NCI-H524 (cell line): ENCODE results near the gene PRPH2.
"Not testable (repeated sequence)": the region's sequence is repeated elsewhere in the genome, so short reads cannot be mapped to it uniquely, and the experiment has no call there.

Experiments used
- DNase-seq, 2 experiments: peaks; one replicate each; lab custom pipeline; 2025; lab: John Stamatoyannopoulos, UW

PRPH2 gene

DNA sequence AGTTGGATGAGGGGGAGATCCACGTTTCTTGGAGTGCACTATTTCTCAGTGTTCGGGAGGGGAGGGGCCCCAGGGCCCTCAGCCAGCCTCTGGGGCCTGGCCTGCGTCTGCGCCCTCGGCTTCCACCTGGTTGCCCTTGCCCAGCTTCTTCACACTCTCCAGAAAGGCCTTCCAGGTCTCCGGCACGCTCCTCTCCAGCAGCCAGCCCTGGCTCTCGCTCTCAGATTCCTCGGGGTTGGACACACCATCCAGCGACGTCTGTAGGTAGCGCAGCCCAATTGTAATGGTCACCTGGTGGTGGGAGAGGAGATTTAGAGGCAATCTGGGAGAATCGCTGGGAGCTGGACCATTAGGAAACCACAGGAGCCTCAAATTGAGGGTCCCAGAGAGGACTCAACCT is 24.2 kb downstream of the PRPH2 start:
- no peak for DNase-seq

DNA sequence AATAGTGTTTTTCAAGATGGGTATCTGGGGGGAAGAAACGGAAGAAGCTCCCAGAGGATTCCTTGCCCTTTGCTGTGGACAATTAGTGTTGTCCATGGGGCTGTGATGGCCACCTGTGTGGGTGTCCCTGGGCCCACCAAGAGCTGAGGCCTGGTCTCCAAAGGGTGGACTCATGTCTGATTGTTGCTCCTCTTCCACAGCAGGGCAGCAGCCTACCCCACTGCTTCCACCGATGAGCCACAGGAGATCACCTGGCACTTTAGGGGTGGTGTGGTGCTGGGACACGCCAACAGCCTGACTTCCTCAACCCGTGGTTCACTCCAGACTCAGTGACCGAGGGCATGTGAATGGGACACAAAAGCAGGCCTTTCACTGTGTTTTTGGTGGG is 25.1 kb downstream of the PRPH2 start:
- no peak for DNase-seq

DNA sequence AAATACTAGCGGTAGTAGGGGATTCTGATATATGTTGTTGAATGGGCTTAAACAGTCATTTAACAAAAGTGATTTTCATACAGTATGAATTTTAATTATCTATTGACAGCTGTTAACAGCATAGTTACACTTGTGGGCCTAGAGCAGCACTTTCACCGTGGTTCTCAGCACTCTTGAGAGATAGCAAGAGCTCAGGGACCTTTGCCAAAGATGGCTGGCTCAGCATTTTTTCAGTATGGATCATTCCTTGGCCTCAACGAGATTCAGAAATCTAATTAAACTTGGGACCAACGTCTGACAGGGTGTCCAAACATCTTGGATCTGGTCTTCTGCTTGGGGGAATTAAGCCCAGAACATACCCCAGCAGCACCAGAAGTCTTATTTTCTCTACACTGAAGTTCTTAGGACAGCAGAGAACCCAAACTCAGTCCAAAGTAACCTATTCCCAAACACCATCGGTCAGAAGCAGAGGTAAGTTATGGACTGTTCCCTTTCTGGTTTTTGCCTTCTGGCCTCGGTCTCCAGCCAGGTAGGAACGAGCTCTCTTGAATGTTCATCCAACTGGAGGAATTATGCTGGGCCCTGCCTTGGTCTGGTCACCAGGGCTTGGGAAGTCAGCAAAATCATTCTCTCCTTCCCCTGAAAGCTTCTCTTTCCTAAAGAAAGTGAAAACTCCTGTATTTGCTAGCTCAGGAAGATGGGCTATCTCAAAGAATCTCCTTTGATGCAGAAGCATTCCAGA is 25.7 kb downstream of the PRPH2 start:
- DNase-seq: no peak

- DNase-seq: no peak
Measured at GRCh38 chr6:42694586-42694985, 27.8 kb downstream of the PRPH2 start.

- no peak for DNase-seq
Measured at GRCh38 chr6:42693725-42694323, 28.6 kb downstream of the PRPH2 start.

GRCh38 chr6:42692137-42692911 is 30.1 kb downstream of the PRPH2 start:
- no peak for DNase-seq

DNA sequence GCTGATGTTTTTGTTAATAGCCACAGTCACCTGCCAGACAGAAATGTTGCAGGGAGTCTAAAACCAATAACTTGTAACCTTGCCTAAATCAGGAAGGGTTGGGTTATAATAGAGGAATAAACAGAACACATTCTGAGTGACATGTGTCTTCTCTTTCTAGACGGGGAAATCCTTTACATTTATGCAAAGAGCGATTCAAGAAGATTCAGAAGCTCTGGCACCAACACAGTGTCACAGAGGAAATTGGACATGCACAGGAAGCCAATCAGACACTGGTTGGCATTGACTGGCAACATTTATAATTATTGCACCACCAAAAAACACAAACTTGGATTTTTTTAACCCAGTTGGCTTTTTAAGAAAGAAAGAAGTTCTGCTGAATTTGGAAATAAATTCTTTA is 31.5 kb downstream of the PRPH2 start:
- no peak for DNase-seq

- peak; percentile 58 to 90 for DNase-seq
Measured at GRCh38 chr6:42690151-42690702, 32.2 kb downstream of the PRPH2 start.

DNA sequence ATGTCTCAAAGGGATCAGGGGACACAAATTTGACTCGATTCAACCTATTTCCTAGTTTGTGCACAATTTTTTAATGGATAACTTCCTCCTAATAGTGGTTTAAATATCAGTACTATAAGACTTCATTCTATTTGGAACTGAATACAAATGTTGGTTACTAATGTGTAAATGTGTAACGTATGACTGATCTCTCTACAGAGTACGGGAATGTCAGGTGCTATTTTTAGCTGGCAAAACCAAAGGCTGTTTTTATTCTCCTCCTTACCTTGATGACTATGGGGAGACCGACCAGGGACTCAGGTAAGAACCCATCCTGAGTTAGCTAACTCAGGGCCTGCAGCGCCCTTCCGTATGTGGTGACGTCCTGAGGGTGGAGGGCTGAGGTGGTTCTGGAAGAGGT is 33.0 kb downstream of the PRPH2 start:
- no peak for DNase-seq

DNA sequence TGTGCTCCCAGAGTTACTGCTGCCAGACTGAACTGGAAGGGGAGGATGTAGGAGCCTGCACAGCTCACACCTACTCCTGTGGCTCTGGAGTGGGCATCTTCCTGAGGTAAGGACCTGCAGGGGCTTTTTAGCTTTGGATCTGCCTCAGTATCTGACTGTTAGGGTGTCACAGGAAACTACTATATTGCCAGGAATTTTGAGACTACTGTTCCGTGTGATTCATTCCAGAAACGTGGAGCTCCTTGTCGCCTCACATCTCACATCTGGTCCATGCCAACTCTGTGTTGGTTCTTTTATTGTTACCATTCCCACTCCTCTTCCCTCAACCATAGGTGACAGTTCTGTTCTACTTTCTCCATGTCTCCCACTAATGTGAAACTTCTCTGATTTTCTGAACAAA is 34.1 kb downstream of the PRPH2 start:
- no peak for DNase-seq

DNA sequence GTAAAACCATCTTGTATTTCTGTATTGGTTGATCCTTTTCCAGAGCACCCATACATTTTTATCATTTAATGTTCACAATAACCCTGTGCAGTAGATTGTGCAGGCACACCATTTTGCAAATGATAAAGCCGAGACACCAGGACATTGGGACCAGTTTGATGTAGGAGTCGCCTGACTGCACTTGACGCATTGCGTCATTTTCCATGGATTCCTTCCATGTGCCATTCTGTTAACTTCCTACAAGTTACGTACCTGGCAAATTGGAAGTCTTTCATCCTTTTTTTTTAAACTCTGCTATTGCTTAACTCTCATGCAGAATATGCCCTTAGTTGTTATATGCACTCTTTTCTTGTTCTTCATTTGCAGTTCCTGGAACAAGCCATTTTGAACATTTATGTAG is 43.0 kb downstream of the PRPH2 start:
- no peak for DNase-seq

DNA sequence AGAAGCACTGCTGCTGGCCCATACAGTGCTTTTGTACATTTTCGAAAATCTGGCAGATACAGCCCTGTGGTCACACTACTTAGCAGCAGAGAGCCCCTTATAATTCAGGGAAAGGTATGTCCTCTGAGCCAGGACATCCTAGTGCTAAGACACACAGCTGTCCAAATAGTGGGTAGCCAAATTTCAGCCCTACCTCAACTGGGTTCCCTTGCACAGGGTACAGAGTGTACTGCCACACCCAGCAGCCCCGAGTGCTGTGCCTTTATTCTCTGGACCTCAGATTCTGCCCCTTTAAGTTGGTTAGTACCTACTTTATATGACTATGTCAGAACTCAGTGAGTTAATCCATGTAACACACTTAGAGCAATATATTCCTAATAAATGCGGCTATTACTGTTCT is 47.6 kb downstream of the PRPH2 start:
- no peak for DNase-seq

DNA sequence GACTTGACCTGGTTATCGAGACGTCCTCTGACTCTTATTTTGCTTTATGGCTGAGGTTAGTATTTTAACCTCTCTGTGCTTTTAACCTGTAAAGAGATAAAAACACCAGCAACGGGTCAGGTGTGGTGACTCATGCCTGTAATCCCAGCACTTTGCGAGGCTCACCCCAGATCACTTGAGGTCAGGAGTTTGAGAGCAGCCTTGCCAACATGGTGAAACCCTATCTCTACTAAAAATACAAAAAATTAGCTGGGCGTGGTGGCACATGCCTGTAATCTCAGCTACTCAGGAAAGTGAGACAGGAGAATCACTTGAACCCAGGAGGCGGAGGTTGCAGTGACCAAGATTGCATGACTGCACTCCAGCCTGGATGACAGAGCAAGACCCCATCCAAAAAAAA is 48.0 kb downstream of the PRPH2 start:
- DNase-seq: not testable (repeated sequence)

DNA sequence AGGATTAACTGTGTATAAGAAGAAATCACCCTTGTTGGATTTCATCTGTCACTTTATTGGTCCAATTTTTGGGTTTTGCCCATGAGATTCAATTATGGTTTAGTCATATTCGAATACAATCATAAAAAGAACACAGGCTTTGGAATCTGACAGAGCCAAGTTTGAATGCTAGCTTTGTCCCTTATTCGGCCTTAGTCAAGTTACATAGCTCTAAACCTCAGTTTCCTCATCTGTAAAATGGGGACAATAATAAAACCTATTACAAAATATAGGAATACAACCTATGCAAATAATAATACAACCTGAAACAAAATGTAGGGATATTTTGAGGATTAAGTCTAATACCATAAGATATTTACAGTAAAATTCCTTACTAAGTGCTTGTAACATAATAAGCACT is 57.7 kb downstream of the PRPH2 start:
- no peak for DNase-seq

DNA sequence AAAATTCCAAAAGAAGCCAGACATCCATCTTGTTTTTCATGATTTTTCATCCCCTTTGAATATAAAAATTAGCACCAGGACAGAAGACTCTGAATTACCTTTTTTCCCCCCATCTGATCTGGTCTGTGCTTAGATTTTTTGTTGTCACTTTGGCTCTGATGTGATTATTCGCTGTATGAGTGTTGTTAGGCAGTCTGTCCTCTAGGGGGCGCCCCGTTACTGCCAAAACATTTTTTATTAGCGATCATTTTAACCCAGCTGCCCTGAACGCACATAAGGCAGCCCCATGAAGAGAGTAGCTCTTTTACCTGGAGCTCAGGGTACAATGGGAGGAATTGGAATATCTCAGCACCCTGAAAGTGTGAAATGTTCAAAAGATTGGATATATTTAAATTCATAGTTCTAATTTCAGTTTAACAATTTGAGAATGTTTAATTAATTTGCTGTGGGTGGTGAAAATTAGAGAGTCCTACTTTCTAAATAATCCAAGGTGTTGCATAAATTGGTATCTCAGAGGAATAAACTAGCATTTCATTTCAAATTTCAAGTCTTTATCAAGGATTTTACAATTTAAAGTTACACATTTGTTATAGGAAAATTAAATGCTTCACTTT is 60.8 kb downstream of the PRPH2 start:
- peak; percentile 48 to 74 for DNase-seq

- no peak for DNase-seq
Measured at GRCh38 chr6:42659806-42660205, 62.6 kb downstream of the PRPH2 start.

DNA sequence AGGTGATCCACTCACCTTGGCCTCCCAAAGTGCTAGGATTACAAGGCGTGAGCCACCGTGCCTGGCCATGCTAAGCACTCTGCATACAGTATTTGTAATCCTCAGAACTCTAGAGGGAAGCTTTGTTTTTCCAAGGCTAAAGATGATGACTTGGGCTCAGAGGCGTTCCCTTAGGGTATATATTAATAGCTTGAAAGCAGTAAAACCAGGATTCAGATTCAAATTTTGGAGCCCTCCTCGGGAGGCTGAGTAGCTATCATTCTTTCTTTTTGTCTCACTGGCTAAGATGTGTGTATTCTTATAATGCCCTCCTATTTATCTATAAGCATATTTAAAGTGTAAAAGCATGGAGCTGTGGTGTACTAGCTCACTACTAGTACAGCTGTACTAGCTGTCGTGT is 68.5 kb downstream of the PRPH2 start:
- no peak for DNase-seq

DNA sequence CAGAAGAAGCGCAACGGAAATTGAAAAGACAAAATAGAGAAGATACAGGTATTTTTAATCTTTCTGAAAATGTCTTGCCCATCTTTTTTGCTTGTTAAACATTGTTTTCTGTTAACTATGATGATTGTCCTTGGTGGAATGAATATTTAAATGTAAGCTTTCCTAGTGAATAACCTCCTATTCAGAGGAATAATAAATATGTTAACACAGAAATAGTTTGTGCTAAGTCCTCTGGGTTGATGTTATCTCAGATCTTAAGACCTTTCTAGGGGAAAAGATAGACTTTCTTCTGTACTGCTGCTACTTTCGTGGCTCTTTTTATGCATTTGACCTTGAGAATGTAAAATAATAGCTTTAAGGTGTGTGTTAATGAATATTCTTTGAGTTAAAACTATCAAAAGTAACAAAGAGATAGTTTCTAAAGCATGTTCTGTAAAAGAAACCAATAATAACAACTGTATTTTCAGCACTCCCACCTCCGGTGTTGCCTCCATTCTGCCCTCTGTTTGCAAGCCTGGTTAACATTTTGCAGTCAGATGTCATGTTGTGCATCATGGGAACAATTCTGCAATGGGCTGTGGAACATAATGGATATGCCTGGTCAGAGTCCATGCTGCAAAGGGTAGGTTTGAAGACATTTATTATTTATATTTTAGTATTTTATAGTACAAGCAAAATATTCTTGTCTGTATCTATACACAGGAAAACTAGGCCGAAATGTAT is 70.2 kb downstream of the PRPH2 start:
- DNase-seq: no peak
